Measurements from ENCODE around the gene SUSD4.
"Not testable (repeated sequence)": the region's sequence is repeated elsewhere in the genome, so short reads cannot be mapped to it uniquely, and the experiment has no call there.

Gene SUSD4, protein sequence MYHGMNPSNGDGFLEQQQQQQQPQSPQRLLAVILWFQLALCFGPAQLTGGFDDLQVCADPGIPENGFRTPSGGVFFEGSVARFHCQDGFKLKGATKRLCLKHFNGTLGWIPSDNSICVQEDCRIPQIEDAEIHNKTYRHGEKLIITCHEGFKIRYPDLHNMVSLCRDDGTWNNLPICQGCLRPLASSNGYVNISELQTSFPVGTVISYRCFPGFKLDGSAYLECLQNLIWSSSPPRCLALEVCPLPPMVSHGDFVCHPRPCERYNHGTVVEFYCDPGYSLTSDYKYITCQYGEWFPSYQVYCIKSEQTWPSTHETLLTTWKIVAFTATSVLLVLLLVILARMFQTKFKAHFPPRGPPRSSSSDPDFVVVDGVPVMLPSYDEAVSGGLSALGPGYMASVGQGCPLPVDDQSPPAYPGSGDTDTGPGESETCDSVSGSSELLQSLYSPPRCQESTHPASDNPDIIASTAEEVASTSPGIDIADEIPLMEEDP

GRCh38 chr1:223363856-223364684 lies at the start of gene SUSD4:
Gene SUSD4 (minus strand): TSS chr1:223364176. CDS start chr1:223363425, 751 bp downstream.
- DNase-seq (ENCODE audit: low read depth): peak; percentile 48

GRCh38 chr1:223413216-223413615 lies 49.2 kb upstream of the SUSD4 start:
- no peak for DNase-seq (ENCODE audit: low read depth)

GRCh38 chr1:223411710-223412109 lies 47.7 kb upstream of the SUSD4 start:
- DNase-seq (ENCODE audit: low read depth): no peak

DNA sequence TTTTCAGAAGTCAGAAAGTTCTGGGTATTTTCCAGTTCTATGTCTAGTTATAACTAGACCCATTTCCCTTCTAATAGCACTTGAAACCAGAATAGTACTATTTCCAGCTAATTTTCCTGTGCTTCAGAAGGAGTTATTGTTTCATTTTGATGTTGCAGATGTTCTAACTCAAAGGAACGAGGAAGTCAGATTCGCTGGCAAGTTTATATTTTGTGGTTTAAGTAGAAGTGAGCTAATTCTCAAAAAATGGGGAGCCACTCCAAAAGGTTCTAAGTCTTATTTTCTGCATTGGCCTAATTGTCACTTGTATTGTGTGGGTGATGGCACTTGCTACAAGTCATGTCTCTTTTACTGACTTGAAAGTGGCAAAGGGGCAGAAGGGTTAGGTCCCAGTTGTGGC lies 47.3 kb upstream of the SUSD4 start:
- DNase-seq (ENCODE audit: low read depth): no peak

GRCh38 chr1:223410036-223410435 lies 46.1 kb upstream of the SUSD4 start:
- DNase-seq (ENCODE audit: low read depth): no peak

GRCh38 chr1:223405507-223405906 lies 41.5 kb upstream of the SUSD4 start:
- no peak for DNase-seq (ENCODE audit: low read depth)

DNA sequence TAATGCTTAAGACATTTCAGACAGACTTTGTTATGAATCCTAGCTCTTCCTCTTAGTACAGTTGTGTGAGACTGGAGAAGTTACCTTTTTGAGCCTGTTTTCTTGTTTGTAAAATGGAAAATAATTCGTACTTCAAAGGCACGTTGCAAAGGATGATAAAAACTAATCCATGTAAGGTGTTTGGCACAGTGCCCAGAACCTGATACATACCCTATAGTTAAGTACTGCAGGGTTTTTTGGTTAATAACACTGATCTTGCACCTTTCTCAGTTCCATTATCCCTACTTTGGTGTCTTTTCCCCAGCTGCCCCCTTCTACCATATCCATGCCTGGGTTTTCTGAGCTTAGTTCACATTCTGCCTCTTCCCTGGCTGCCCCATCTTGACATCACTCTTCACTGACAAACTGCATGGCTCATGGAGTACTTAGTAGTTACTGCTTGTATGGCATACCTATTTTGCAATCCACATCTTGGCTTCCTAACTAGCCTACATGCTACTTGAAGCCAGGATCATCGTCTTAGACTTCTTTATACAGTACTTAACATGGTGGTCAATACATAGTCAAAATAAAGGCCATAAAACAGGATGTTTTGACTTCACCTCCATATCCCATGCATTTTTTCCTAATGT lies 39.3 kb upstream of the SUSD4 start:
- DNase-seq (ENCODE audit: low read depth): no peak

GRCh38 chr1:223402790-223403142 lies 38.8 kb upstream of the SUSD4 start:
- no peak for DNase-seq (ENCODE audit: low read depth)

GRCh38 chr1:223401873-223402789 lies 38.2 kb upstream of the SUSD4 start:
- DNase-seq (ENCODE audit: low read depth): no peak

GRCh38 chr1:223399393-223399792 lies 35.4 kb upstream of the SUSD4 start:
- not testable (repeated sequence) for DNase-seq (ENCODE audit: low read depth)

DNA sequence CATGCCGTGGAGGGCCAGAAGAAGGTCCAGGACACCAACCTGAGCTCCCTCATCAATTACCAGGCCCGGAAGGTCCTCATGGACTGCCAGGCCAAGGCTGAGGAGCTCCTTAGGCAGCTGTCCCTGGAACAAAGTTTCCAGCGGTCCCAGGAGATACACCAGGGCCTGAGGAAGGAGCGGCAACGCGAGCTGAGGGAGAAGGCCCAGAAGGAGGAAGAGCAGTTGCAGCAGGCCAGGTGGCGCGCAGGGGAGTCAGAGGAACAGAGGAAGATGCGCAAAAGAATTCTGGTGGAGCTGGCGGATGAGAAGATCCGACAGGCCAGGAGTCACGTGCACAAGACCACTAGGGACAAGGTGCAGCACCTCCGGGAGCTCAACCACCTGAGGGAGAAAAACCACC lies 30.7 kb upstream of the SUSD4 start:
- DNase-seq (ENCODE audit: low read depth): no peak

DNA sequence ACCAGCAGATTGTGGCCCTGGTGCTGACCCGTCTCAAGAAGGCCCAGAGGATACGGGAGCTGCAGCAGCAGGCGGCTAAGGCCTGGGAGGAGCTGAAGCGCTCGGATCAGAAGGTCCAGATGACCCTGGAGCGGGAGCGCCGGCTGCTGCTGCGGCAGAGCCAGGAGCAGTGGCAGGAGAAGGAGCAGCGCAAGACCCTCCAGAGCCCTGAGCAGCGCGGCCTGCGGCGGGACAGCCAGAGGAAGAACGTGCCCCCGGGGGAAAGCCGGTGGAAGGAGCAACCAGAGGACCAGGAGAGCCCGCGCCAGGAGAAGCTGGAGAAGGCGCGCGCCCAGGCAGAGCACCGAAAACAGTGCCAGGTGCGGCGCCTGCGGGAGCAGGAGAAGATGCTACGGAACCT lies 30.3 kb upstream of the SUSD4 start:
- DNase-seq (ENCODE audit: low read depth): no peak

DNA sequence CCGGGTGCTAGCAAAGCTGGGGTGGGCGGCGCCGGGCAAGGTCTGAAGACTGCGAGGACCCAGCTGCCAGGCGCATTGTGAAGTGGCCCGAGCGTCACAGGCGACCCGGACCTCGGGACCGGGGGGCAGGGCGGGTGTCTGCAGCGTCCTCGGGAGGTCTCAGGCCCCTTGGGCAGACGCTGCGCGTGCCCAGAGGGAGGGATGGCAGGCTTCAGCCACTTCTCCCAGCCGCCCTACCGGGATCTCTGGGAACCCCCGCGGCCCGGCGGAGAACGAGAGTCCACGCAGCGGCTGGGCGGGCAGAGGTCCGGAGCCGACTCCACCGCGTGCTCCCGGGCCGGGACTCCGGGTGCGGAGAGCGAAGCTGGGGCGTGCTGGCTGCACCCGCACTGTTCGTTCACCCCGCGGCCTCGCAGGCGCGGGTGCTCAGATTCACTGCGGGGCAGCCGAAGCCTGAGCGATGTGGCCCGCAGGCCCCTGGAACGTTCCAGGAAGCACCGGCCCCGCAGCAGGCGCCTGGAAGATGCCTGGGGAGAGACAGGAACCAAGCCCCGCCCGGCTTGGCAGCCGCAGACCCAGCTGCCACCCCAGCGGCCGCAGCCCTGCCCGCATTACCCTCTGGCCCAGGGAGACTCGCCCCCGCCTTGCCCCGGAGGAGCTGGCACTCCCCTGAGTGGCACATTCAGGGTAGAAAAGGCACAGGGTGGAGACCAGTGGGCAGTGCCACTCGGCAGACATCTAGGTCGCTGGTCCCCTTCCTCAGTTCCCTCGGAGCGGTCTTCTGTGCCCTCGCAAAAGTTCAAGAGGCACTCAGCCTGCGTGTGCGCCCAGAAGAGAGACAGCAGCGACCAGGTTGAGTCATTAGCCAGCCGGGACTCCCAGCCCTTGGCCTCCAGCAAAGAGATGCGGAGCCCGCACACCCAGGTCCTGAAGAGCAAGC lies 29.6 kb upstream of the SUSD4 start, which contains the start of gene CCDC185:
CCDC185 (plus strand) TSS at position 141 of the 940 bp plus-strand sequence; CDS start at position 202, 61 bp downstream.
- no peak for DNase-seq (ENCODE audit: low read depth)

- no peak for DNase-seq (ENCODE audit: low read depth)
Observed at GRCh38 chr1:223390618-223391017, 26.6 kb upstream of the SUSD4 start.

DNA sequence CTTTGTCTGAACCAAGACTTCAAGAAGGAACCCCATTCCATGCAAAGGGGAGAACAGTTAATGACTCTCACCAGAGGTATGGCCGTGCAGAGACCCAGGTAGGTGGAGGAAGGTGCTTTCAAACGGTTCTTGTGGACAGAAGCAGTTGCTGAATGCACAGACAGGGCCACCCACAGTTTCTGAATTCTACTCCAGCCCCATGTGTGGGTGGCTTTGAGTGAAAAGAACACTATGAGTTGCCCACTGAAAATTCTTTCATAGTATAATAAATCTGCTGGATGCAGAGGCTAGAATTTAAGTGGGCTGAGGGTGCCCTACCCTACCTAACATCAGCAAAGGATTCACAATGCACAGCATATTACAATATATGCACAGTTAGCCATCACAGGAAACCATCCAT lies 22.0 kb upstream of the SUSD4 start:
- no peak for DNase-seq (ENCODE audit: low read depth)

DNA sequence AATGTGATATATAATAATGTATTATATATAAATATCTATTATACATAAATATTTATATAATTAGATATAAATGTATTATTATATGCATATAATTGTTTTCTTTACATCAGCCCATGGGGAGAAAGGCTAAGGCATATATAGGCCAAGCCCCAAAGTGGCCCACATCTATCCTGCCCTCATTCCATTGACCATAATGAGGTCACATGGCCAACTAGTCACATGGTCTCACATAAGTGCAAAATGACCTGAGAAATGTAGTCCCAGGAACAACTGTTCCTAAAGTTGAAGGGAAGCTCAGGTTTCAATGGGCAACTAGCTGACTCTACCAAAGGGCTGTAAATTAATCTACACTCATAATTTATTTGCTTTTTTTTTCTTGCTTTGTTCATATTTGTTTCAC lies 14.8 kb upstream of the SUSD4 start:
- no peak for DNase-seq (ENCODE audit: low read depth)

DNA sequence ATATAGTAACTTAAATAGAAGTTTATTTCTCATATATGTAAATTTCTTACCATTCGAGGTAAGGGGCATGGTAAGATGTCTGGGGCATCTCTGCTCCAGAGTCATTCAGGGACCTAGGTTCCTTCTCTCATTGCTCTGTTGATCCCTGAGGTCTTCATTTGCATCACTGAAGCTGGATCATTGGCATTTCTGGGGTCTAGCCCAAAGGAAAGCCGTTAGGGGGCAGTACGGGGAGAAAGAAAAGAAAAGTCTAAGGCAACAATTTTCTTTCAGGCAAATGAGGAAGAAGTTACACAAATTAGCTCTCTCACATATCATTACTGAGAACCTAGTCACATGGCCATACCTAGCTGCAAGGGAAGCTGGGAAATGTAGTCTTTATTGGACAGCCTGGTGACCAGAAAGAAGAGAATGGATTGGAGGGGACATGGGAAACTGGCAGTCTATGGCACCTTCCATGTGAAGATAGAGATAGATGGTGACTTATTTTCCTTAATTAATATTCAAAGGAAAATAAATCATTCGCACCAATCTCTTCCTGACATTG lies 10.2 kb upstream of the SUSD4 start:
- DNase-seq (ENCODE audit: low read depth): no peak

- DNase-seq (ENCODE audit: low read depth): no peak
Observed at GRCh38 chr1:223364685-223365382, 858 bp upstream of the SUSD4 start.
